HAP-1 (cell line): ENCODE results near the gene PHACTR4.
"Not testable (repeated sequence)": the region's sequence is repeated elsewhere in the genome, so short reads cannot be mapped to it uniquely, and the experiment has no call there.

ENCODE experiments used
- DNase-seq, 2 experiments: peaks; one replicate each; pipeline ENCODE4 v3.0.0-alpha.2; 2016 to 2020; ENCODE audit warnings: low spot score in 2 of 2
- H3K27me3 ChIP-seq: fragments of 250-450 bp; sonication (Bioruptor Pico); 2 replicates; pipeline ENCODE4 v1.5.1; 2020; ENCODE audit warnings: low read depth, mild to moderate bottlenecking, moderate library complexity
- H3K36me3 ChIP-seq: fragments of 250-450 bp; sonication (Bioruptor Pico); replicated peaks from 2 replicates; pipeline ENCODE4 v1.5.1; 2020; ENCODE audit warnings: mild to moderate bottlenecking
- H3K4me1 ChIP-seq: fragments of 250-450 bp; sonication (Bioruptor Pico); 2 replicates; pipeline ENCODE4 v1.5.1; 2020; ENCODE audit warnings: mild to moderate bottlenecking
- H3K4me3 ChIP-seq: fragments of 250-450 bp; sonication (Bioruptor Pico); 2 replicates; pipeline ENCODE4 v1.5.1; 2020; ENCODE audit warnings: mild to moderate bottlenecking, moderate library complexity
- H3K9me3 ChIP-seq: fragments of 250-450 bp; sonication (Bioruptor Pico); 2 replicates; pipeline ENCODE4 v1.5.1; 2020; ENCODE audit warnings: mild to moderate bottlenecking, moderate library complexity
- in situ Hi-C: fragments of 300-500 bp; cut with MboI; formaldehyde crosslinking; loops from 3 replicates; pipeline ENCODE4 v1.14.3; 2020; ENCODE audit warnings: low sequenced_read_pairs, inconsistent platforms, mixed read lengths

PHACTR4 gene

DNA sequence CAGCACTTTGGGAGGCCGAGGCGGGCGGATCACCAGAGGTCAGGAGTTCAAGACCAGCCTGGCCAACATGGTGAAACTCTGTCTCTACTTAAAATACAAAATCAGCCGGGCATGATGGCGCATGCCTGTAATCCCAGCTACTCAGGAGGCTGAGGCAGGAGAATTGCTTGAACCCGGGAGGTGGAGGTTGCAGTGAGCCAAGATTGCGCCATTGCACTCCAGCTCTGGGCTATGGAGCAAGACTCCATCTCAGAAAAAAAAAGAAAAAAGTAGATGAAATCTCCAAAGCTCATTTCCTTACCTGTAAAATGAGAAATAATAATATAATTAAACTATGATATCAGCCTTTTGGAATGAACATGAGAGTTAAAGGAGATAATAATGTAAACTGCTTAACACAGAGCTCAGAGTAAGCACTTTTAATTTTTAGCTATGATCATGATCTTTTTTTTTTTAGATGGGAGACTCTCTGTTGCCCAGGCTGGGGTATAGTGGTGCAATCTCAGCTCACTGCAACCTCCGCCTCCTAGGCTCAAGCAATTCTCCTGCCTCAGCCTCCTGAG is 16.2 kb upstream of the PHACTR4 start:
- H3K27me3 ChIP-seq, H3K36me3 ChIP-seq, H3K4me1 ChIP-seq, H3K9me3 ChIP-seq, H3K4me3 ChIP-seq, DNase-seq, in situ Hi-C loops: not testable (repeated sequence)

GRCh38 chr1:28354121-28354520 is 15.4 kb upstream of the PHACTR4 start:
- Histone ChIP-seq H3K9me3 (no peaks in the 10 kb centered on the region), H3K4me3 (no peak overlapping the region), H3K36me3 (no peaks in the 10 kb centered on the region), H3K4me1 (no peaks in the 10 kb centered on the region), H3K27me3 (no peaks in the 10 kb centered on the region)
- in situ Hi-C loops: no loop called here
- DNase-seq: no peak

DNA sequence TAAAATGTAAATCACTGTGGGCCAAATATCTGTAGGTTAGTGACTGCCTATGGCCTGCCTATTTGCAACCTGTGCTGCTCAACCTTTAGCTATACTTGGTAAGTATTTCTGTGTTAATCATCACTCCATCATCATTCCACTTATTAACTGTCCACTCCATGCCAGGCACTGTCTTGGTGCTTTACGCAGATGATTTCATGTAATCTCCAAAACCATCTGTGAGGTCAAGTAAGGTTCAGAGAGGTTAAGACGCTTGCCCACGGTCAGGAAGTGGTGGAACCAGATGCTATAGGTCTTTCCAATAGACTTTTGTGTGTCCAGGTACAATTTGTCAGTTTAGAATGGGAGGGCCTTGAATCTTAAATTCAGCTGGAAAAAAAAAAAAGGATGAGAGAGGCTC is 10.8 kb upstream of the PHACTR4 start:
- no peak for DNase-seq
- in situ Hi-C loops: no loop called here
- no peaks in the 10 kb centered on the region for H3K9me3 ChIP-seq
- no peaks in the 10 kb centered on the region for H3K36me3 ChIP-seq
- H3K4me1 ChIP-seq: no peaks in the 10 kb centered on the region
- H3K4me3 ChIP-seq: no peak overlapping the region
- no peaks in the 10 kb centered on the region for H3K27me3 ChIP-seq

DNA sequence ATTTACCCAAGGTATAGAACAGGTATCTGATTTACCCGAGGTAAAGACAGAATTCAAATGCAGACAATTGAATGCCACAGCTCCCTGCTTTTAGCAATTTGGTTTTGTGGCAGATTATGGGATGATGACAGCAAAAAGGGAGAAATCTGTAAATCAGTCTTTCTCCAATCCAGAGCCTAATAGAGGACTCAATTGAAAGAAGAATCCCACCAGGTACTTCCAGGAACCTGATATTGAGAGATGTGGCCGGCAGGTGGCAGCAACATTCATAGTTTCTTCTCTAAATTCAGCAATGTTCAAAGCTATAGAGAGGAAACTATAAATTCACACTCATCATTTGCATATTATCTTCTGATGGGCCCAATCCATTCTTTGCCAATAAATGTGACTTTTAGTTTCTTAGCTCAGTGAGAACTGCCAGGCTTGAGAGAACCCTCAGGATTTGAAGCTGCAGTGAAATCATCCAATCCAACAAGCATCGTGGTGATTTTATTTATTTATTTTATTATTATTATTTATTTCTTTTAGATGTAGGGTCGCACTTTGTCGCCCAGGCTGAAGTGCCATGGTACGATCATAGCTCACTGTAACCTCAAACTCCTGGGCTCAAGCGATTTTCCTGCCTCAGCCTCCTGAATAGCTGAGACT is 9.8 kb upstream of the PHACTR4 start:
- peak; percentile 81 to 84 for DNase-seq
- Histone ChIP-seq H3K36me3 (no peaks in the 10 kb centered on the region), H3K4me1 (no peaks in the 10 kb centered on the region), H3K4me3 (no peak overlapping the region), H3K9me3 (no peaks in the 10 kb centered on the region), H3K27me3 (no peaks in the 10 kb centered on the region)
- in situ Hi-C loops: no loop called here

GRCh38 chr1:28364888-28365287 is 4.7 kb upstream of the PHACTR4 start:
- Histone ChIP-seq H3K36me3 (no peaks in the 10 kb centered on the region), H3K4me3 (no peak overlapping the region), H3K4me1 (peaks cover 5% of the 10 kb centered on the region), H3K9me3 (no peaks in the 10 kb centered on the region), H3K27me3 (no peaks in the 10 kb centered on the region)
- in situ Hi-C loops: no loop called here
- no peak for DNase-seq

GRCh38 chr1:28365864-28366263 is 3.7 kb upstream of the PHACTR4 start:
- Histone ChIP-seq H3K9me3 (no peaks in the 10 kb centered on the region), H3K27me3 (no peaks in the 10 kb centered on the region), H3K4me3 (no peak overlapping the region), H3K4me1 (peaks cover 8% of the 10 kb centered on the region), H3K36me3 (no peaks in the 10 kb centered on the region)
- in situ Hi-C loops: no loop called here
- no peak for DNase-seq

- DNase-seq, H3K9me3 ChIP-seq, H3K27me3 ChIP-seq, H3K36me3 ChIP-seq, H3K4me3 ChIP-seq, in situ Hi-C loops: not testable (repeated sequence)
- H3K4me1 ChIP-seq: peaks cover 16% of the 10 kb centered on the region
These were observed 932 bp upstream of the PHACTR4 start for GRCh38 chr1:28368608-28369007.

GRCh38 chr1:28370239-28371009 is 884 bp downstream of the PHACTR4 start:
- H3K4me1 ChIP-seq: peaks cover 21% of the 10 kb centered on the region
- H3K4me3 ChIP-seq: peak overlapping the region; percentile 92
- H3K9me3 ChIP-seq: no peaks in the 10 kb centered on the region
- H3K36me3 ChIP-seq: peaks cover 4% of the 10 kb centered on the region; the same call in 1 of the 2 replicates
- DNase-seq: peak; percentile 28 to 63
- in situ Hi-C loops: no loop called here
- no peaks in the 10 kb centered on the region for H3K27me3 ChIP-seq

DNA sequence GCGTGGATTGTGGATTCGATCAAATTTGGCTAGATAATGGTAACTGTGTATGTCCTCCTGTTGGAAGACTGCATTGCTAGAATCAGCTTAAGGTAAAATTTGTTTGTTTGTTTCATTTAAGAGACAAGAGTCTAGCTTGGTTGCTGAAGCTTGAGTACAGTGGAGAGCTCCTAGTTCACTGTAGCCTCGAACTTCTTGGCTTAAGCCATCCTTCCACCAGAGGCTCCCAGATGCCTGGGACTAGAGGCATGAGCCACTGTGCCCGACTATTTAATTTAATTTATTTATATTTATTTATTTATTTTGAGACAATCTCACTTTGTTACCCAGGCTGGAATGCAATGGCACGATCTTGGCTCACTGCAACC is 1.5 kb downstream of the PHACTR4 start:
- H3K4me1 ChIP-seq: peaks cover 21% of the 10 kb centered on the region
- H3K36me3 ChIP-seq: peaks cover 4% of the 10 kb centered on the region; the same call in 1 of the 2 replicates
- in situ Hi-C loops: no loop called here
- peak overlapping the region; percentile 92 for H3K4me3 ChIP-seq
- no peaks in the 10 kb centered on the region for H3K9me3 ChIP-seq
- no peaks in the 10 kb centered on the region for H3K27me3 ChIP-seq
- no peak for DNase-seq

GRCh38 chr1:28373450-28373849 is 3.9 kb downstream of the PHACTR4 start:
- H3K9me3 ChIP-seq, H3K27me3 ChIP-seq, in situ Hi-C loops, H3K4me3 ChIP-seq, DNase-seq, H3K36me3 ChIP-seq: not testable (repeated sequence)
- peaks cover 21% of the 10 kb centered on the region for H3K4me1 ChIP-seq

DNA sequence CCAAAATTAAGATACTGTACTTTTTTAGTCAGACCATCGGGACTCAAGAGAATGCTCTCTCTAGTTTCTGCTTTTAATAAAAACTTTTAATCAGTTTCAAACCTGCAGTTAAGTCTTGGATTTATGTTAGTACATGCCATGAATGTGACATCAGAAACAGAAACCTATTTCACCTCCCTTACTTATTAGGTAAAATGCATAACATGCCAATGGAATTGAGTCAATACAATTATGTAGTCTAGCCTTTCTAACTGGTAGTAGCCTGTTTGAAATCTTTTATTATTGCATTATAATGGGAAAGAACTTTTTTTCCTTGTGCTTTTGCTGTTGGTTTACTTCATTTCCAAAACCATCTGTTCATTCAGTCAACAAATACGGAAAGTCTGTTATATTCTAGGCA is 4.8 kb downstream of the PHACTR4 start:
- in situ Hi-C loops: no loop called here
- peaks cover 4% of the 10 kb centered on the region; the same call in 1 of the 2 replicates for H3K36me3 ChIP-seq
- H3K4me1 ChIP-seq: peaks cover 16% of the 10 kb centered on the region
- H3K4me3 ChIP-seq: no peak overlapping the region
- no peaks in the 10 kb centered on the region for H3K9me3 ChIP-seq
- H3K27me3 ChIP-seq: no peaks in the 10 kb centered on the region
- no peak for DNase-seq

- H3K4me1 ChIP-seq: peaks cover 15% of the 10 kb centered on the region
- H3K4me3 ChIP-seq, H3K9me3 ChIP-seq, in situ Hi-C loops, H3K27me3 ChIP-seq, DNase-seq, H3K36me3 ChIP-seq: not testable (repeated sequence)
These were observed 6.1 kb downstream of the PHACTR4 start for GRCh38 chr1:28375598-28375997.

DNA sequence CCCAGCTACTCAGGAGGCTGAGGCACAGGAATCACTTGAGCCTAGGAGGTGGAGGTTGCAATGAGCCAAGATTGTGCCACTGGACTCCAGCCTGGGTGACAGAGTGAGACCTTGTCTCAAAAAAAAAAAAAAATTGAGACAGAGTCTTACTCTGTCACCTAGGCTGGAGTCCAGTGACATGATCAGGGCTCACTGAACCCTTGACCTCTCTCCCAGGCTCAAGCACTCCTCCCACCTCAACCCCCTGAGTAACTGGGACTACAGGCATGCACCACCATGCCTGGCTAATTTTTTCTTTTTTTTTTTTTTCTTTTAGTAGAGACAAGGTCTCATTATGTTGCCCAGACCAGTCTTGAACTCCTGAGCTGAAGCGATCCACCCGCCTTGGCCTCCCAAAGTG is 6.7 kb downstream of the PHACTR4 start:
- H3K27me3 ChIP-seq, H3K9me3 ChIP-seq, in situ Hi-C loops, H3K4me3 ChIP-seq, H3K36me3 ChIP-seq, DNase-seq: not testable (repeated sequence)
- peaks cover 12% of the 10 kb centered on the region for H3K4me1 ChIP-seq

DNA sequence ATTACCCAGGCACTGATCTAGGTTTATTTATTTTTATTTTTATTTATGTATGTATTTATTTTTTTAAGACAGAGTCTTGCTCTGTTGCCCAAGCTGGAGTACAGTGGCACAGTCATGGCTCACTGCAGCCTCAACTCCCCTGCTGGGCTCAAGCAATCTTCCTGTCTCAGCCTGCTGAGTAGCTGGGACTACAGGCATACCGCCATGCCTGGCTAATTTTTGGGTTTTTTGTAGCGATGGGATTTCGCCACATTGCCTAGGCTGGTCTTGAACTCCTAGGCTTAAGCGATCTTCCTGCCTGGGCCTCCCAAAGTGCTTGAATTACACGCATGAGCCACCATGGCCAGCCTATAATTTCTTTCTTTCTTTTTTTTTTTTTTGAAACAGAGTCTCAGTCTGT is 9.4 kb downstream of the PHACTR4 start:
- no peaks in the 10 kb centered on the region for H3K27me3 ChIP-seq
- DNase-seq: no peak
- in situ Hi-C loops: no loop called here
- no peak overlapping the region for H3K4me3 ChIP-seq
- H3K4me1 ChIP-seq: peaks cover 1% of the 10 kb centered on the region; the same call in 1 of the 2 replicates
- 0 out of 2 replicates have a peak, but pooled peaks cover 3% of the 10 kb centered on the region for H3K36me3 ChIP-seq
- H3K9me3 ChIP-seq: peaks cover 3% of the 10 kb centered on the region
